Calu3 (cell line): ENCODE data around the gene GRIN3B. TPM values are rescaled to one million over a fixed set of nuclear protein-coding genes. Genes with fewer than 3 reads are reported as not detected.

Source experiments
- BruUV-seq: library from RNA; stranded (reverse); fragments of 400-500 nt; replicated peaks from 2 replicates; lab custom pipeline; 2021; lab: Mats Ljungman, UMichigan
- CTCF ChIA-PET: fragments of 300-600 bp; sonication (Branson Sonifier 250); formaldehyde crosslinking; loops from one replicate; lab custom pipeline; 2022; ENCODE audit warnings: antibody characterized with exemption; lab: Charles Lee
- DNase-seq: peaks from one replicate; pipeline ENCODE4 v3.0.0; 2022
- H3K27ac Mint-ChIP-seq: one replicate; pipeline ENCODE4 v1.8.0; 2022; ENCODE audit warnings: mixed read lengths; ENCODE audit not compliant: unreplicated experiment
- H3K27me3 Mint-ChIP-seq: one replicate; pipeline ENCODE4 v1.8.0; 2022; ENCODE audit warnings: mixed read lengths; ENCODE audit not compliant: unreplicated experiment
- H3K36me3 Mint-ChIP-seq: one replicate; pipeline ENCODE4 v1.8.0; 2022; ENCODE audit warnings: mild to moderate bottlenecking, moderate library complexity, mixed read lengths; ENCODE audit not compliant: insufficient read depth, unreplicated experiment
- H3K4me1 Mint-ChIP-seq: one replicate; pipeline ENCODE4 v1.8.0; 2022; ENCODE audit warnings: mild to moderate bottlenecking, low read depth, mixed read lengths; ENCODE audit not compliant: unreplicated experiment
- H3K4me3 Mint-ChIP-seq: one replicate; pipeline ENCODE4 v1.8.0; 2022; ENCODE audit warnings: mild to moderate bottlenecking, low read depth, moderate library complexity, mixed read lengths; ENCODE audit not compliant: unreplicated experiment
- H3K9me3 Mint-ChIP-seq: one replicate; pipeline ENCODE4 v1.8.0; 2022; ENCODE audit warnings: low read depth, mixed read lengths; ENCODE audit not compliant: unreplicated experiment
- CTCF ChIP-seq: fragments of 200-600 bp; IDR thresholded peaks from one replicate; pipeline ENCODE4 v1.8.0; 2022; ENCODE audit warnings: antibody characterized with exemption; ENCODE audit not compliant: unreplicated experiment
- intact Hi-C: fragments of 100-400 bp; cut with micrococcal nuclease; formaldehyde crosslinking; loops from one replicate; pipeline ENCODE4 v1.10.0; 2022; ENCODE audit not compliant: unreplicated experiment
- total RNA-seq: library from RNA; stranded (reverse); gene quantifications from 2 replicates; pipeline ENCODE4 v1.2.3, GENCODE V29; 2022

Gene GRIN3B
- total RNA-seq, 1 experiment from 2014 or later, result not detected

- Mint-ChIP-seq H3K4me3 (no peak overlapping the region), H3K27me3 (peaks cover 38% of the 10 kb centered on the region), H3K9me3 (no peaks in the 10 kb centered on the region), H3K36me3 (peaks cover 33% of the 10 kb centered on the region), H3K4me1 (no peaks in the 10 kb centered on the region), H3K27ac (no peak overlapping the region)
- DNase-seq, result no peak
- BruUV-seq, result no TSS peak
- CTCF ChIA-PET, result no interaction called here
- no peak for TF ChIP-seq CTCF
- intact Hi-C loops, result no loop called here
Measured at GRCh38 chr19:1006711-1007398, 6.6 kb downstream of the GRIN3B start.

GRCh38 chr19:1007399-1008251, 7.4 kb downstream of the GRIN3B start:
- DNase-seq, result no peak
- Mint-ChIP-seq H3K27me3 (peaks cover 30% of the 10 kb centered on the region), H3K36me3 (peaks cover 33% of the 10 kb centered on the region), H3K4me1 (no peaks in the 10 kb centered on the region), H3K9me3 (no peaks in the 10 kb centered on the region), H3K27ac (no peak overlapping the region), H3K4me3 (no peak overlapping the region)
- intact Hi-C loops, result no loop called here
- no TSS peak for BruUV-seq
- CTCF ChIA-PET, result no interaction called here
- TF ChIP-seq CTCF, result no peak

- Mint-ChIP-seq H3K27ac (no peak overlapping the region), H3K4me1 (no peaks in the 10 kb centered on the region), H3K27me3 (peaks cover 23% of the 10 kb centered on the region), H3K9me3 (no peaks in the 10 kb centered on the region), H3K36me3 (peaks cover 33% of the 10 kb centered on the region), H3K4me3 (no peak overlapping the region)
- TF ChIP-seq CTCF, result no peak
- CTCF ChIA-PET, result no interaction called here
- no peak for DNase-seq
- no TSS peak for BruUV-seq
- intact Hi-C loops, result no loop called here
Measured at GRCh38 chr19:1008268-1009040, 8.2 kb downstream of the GRIN3B start.
